HUES6 (cell line): ENCODE results near the gene RHEX.
"Not testable (repeated sequence)": the region's sequence is repeated elsewhere in the genome, so short reads cannot be mapped to it uniquely, and the experiment has no call there.

ENCODE experiments used
- H3K27ac ChIP-seq: 2 replicates; pipeline ENCODE4 v1.7.0; 2013; ENCODE audit warnings: low read depth, mild to moderate bottlenecking, low read length, inconsistent platforms
- H3K27me3 ChIP-seq: 2 replicates; pipeline ENCODE4 v1.6.1; 2013; ENCODE audit warnings: low read length; ENCODE audit not compliant: control insufficient read depth, insufficient read depth
- H3K36me3 ChIP-seq: 2 replicates; pipeline ENCODE4 v1.6.1; 2013; ENCODE audit warnings: low read length; ENCODE audit not compliant: control insufficient read depth, insufficient read depth
- H3K4me1 ChIP-seq: 2 replicates; pipeline ENCODE4 v1.6.1; 2013; ENCODE audit warnings: low read length; ENCODE audit not compliant: control insufficient read depth, insufficient read depth
- H3K4me3 ChIP-seq: 2 replicates; pipeline ENCODE4 v1.5.1; 2013; ENCODE audit warnings: low read depth, low read length
- H3K9ac ChIP-seq: one replicate; pipeline ENCODE4 v1.6.1; 2013; ENCODE audit warnings: mild to moderate bottlenecking, low read length
- H3K9me3 ChIP-seq: 2 replicates; pipeline ENCODE4 v1.6.1; 2013; ENCODE audit warnings: low read depth, low read length; ENCODE audit not compliant: control insufficient read depth, insufficient read depth

Gene RHEX

GRCh38 chr1:206062464-206062863 lies 9.5 kb downstream of the RHEX start:
- Histone ChIP-seq H3K4me3 (no peak overlapping the region), H3K4me1 (peaks cover 2% of the 10 kb centered on the region; the same call in 1 of the 2 replicates), H3K9ac (no peak overlapping the region), H3K27me3 (no peaks in the 10 kb centered on the region), H3K36me3 (no peaks in the 10 kb centered on the region), H3K9me3 (peaks cover 15% of the 10 kb centered on the region), H3K27ac (no peak overlapping the region)

GRCh38 chr1:206064001-206064400 lies 11.0 kb downstream of the RHEX start:
- H3K9ac ChIP-seq, H3K27me3 ChIP-seq, H3K27ac ChIP-seq, H3K4me3 ChIP-seq, H3K4me1 ChIP-seq, H3K36me3 ChIP-seq: not testable (repeated sequence)
- H3K9me3 ChIP-seq = peaks cover 15% of the 10 kb centered on the region

GRCh38 chr1:206064501-206064900 lies 11.5 kb downstream of the RHEX start:
- not testable (repeated sequence) for H3K27ac ChIP-seq, H3K4me3 ChIP-seq, H3K9ac ChIP-seq, H3K36me3 ChIP-seq, H3K4me1 ChIP-seq, H3K27me3 ChIP-seq
- peaks cover 15% of the 10 kb centered on the region for H3K9me3 ChIP-seq

- Histone ChIP-seq H3K4me3 (no peak overlapping the region), H3K27ac (no peak overlapping the region), H3K36me3 (no peaks in the 10 kb centered on the region), H3K9me3 (peaks cover 15% of the 10 kb centered on the region), H3K4me1 (no peaks in the 10 kb centered on the region), H3K9ac (no peak overlapping the region), H3K27me3 (no peaks in the 10 kb centered on the region)
Measured at GRCh38 chr1:206065547-206066145, 12.7 kb downstream of the RHEX start.

- Histone ChIP-seq H3K9me3 (peaks cover 13% of the 10 kb centered on the region), H3K4me3 (no peak overlapping the region), H3K9ac (no peak overlapping the region), H3K27me3 (no peaks in the 10 kb centered on the region), H3K36me3 (no peaks in the 10 kb centered on the region), H3K4me1 (no peaks in the 10 kb centered on the region), H3K27ac (no peak overlapping the region)
Measured at GRCh38 chr1:206066479-206067171, 13.7 kb downstream of the RHEX start.

- peaks cover 7% of the 10 kb centered on the region for H3K9me3 ChIP-seq
- H3K27me3 ChIP-seq = no peaks in the 10 kb centered on the region
- no peaks in the 10 kb centered on the region for H3K4me1 ChIP-seq
- H3K4me3 ChIP-seq = no peak overlapping the region
- H3K27ac ChIP-seq = no peak overlapping the region
- H3K9ac ChIP-seq = no peak overlapping the region
- no peaks in the 10 kb centered on the region for H3K36me3 ChIP-seq
Measured at GRCh38 chr1:206067486-206068227, 14.7 kb downstream of the RHEX start.

GRCh38 chr1:206068314-206068713 lies 15.3 kb downstream of the RHEX start:
- Histone ChIP-seq H3K27me3 (no peaks in the 10 kb centered on the region), H3K27ac (no peak overlapping the region)

GRCh38 chr1:206070627-206071304 lies 17.8 kb downstream of the RHEX start:
- Histone ChIP-seq H3K36me3 (no peaks in the 10 kb centered on the region), H3K27ac (no peak overlapping the region), H3K9me3 (no peaks in the 10 kb centered on the region), H3K4me1 (peaks cover 8% of the 10 kb centered on the region), H3K27me3 (no peaks in the 10 kb centered on the region), H3K4me3 (no peak overlapping the region), H3K9ac (no peak overlapping the region)

More at GRCh38 chr1:206068314-206068713, 15.3 kb downstream of the RHEX start:
- Histone ChIP-seq H3K36me3 (no peaks in the 10 kb centered on the region), H3K9ac (no peak overlapping the region), H3K9me3 (peaks cover under 1% of the 10 kb centered on the region; the same call in 1 of the 2 replicates), H3K4me1 (no peaks in the 10 kb centered on the region), H3K4me3 (no peak overlapping the region)

- no peak overlapping the region for H3K4me3 ChIP-seq
- H3K36me3 ChIP-seq = no peaks in the 10 kb centered on the region
- H3K4me1 ChIP-seq = peaks cover 22% of the 10 kb centered on the region
- H3K27me3 ChIP-seq = no peaks in the 10 kb centered on the region
- H3K27ac ChIP-seq = no peak overlapping the region
- no peak overlapping the region for H3K9ac ChIP-seq
- H3K9me3 ChIP-seq = no peaks in the 10 kb centered on the region
Measured at GRCh38 chr1:206074839-206075238, 21.9 kb downstream of the RHEX start.

- H3K36me3 ChIP-seq = no peaks in the 10 kb centered on the region
- H3K27me3 ChIP-seq = no peaks in the 10 kb centered on the region
- H3K27ac ChIP-seq = no peak overlapping the region
- H3K4me1 ChIP-seq = peaks cover 22% of the 10 kb centered on the region
- peak overlapping the region; percentile 9 for H3K9ac ChIP-seq
- no peaks in the 10 kb centered on the region for H3K9me3 ChIP-seq
- H3K4me3 ChIP-seq = no peak overlapping the region
Measured at GRCh38 chr1:206075786-206076755, 23.1 kb downstream of the RHEX start.
